Measurements from ENCODE around the gene RPL35.

Gene RPL35

DNA sequence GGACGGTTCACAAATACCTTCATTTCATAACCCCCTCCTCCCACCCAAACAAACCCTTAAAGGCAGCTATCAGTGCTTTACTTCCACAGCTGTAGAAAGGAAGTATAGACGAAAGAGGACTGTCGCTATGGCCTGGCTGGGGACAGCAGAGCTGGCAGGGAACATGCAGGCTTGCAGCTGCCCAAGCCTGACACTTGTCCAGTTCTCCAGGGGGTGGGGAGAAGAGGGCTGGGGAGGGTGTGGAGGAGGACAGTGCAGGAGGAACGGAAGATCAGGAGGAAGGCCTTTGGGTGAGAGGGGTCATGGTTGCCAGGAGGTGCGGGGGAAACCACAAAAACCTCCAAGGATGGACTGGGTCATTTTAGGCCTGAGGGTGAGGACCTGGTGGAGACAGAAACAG lies 26.1 kb upstream of the RPL35 start:
- Histone ChIP-seq H3K36me3 (peaks cover 49% of the 10 kb centered on the region), H3K9ac (peak overlapping the region; percentile 36), H3K4me3 (0 out of 2 replicates have a peak overlapping the region, but pooled peaks have one; percentile 25), H3K4me1 (peaks cover 60% of the 10 kb centered on the region), H3K9me3 (no peaks in the 10 kb centered on the region), H3K27ac (peak overlapping the region; percentile 80), H3K27me3 (no peaks in the 10 kb centered on the region), H4K20me1 (no peaks in the 10 kb centered on the region), H3K4me2 (peak overlapping the region; percentile 88)
- no peak for TF ChIP-seq Cebpa-rat (IDR thresholded peaks at IDR 0.05)

- Histone ChIP-seq H3K27me3 (no peaks in the 10 kb centered on the region), H3K4me2 (peak overlapping the region; percentile 88), H3K4me3 (0 out of 2 replicates have a peak overlapping the region, but pooled peaks have one; percentile 25), H4K20me1 (no peaks in the 10 kb centered on the region), H3K9me3 (no peaks in the 10 kb centered on the region), H3K4me1 (peaks cover 69% of the 10 kb centered on the region), H3K36me3 (peaks cover 49% of the 10 kb centered on the region), H3K9ac (peak overlapping the region; percentile 36), H3K27ac (peak overlapping the region; percentile 80)
- peak; percentile 97 for TF ChIP-seq Cebpa-rat (IDR thresholded peaks at IDR 0.05)
These were observed 25.2 kb upstream of the RPL35 start for GRCh38 chr9:124886866-124887492.

DNA sequence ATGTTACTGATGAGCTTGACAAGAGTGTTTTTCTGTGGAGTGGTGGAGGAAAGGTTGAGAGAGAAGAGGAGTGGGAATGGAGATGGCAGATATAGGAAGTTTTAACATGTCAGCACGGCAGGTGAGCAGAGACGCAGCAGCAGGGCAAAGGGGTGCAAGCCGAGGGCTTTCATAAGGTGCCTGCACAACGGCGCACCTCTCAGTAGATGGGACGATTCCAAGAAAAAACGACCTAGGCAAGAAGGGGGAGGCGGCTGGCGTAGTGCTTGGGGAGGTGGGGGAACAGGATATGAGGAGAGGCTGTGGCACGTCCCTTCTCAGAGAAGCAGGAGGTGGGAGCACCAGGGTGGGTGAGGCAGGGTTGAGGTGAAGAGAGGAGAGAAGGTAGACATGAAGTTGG lies 24.7 kb upstream of the RPL35 start:
- peak overlapping the region; percentile 36 for H3K9ac ChIP-seq
- peak overlapping the region; percentile 80 for H3K27ac ChIP-seq
- no peaks in the 10 kb centered on the region for H4K20me1 ChIP-seq
- 0 out of 2 replicates have a peak overlapping the region, but pooled peaks have one; percentile 1 for H3K4me3 ChIP-seq
- no peak for TF ChIP-seq Cebpa-rat (IDR thresholded peaks at IDR 0.05)
- H3K4me1 ChIP-seq, result peaks cover 74% of the 10 kb centered on the region
- no peaks in the 10 kb centered on the region for H3K9me3 ChIP-seq
- no peaks in the 10 kb centered on the region for H3K27me3 ChIP-seq
- peak overlapping the region; percentile 88 for H3K4me2 ChIP-seq
- peaks cover 50% of the 10 kb centered on the region for H3K36me3 ChIP-seq

DNA sequence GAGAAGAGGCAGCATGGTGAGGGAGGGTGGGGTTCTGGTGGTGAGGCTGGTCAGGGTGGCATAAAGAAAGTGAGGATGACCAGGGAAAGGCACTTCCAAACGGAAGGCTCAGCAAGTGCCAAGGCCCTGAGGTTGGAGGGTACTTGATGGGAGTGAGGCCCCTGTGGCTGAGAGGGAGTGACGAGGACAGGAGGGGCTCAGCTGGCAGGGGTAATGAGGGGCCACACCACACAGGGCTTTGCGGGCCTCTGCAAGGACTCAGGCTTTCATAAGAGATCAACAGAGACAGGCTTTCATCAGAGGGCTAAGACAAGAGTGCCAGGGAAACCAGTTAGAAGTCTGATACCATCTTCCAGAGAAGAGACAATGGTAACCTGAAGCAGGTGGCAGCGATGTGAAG lies 23.8 kb upstream of the RPL35 start:
- Histone ChIP-seq H3K9ac (no peak overlapping the region), H3K9me3 (no peaks in the 10 kb centered on the region), H3K27me3 (no peaks in the 10 kb centered on the region), H3K4me2 (no peak overlapping the region), H3K4me1 (peaks cover 83% of the 10 kb centered on the region), H3K4me3 (no peak overlapping the region), H3K36me3 (peaks cover 48% of the 10 kb centered on the region), H3K27ac (peak overlapping the region; percentile 80; the same call in 1 of the 2 replicates), H4K20me1 (no peaks in the 10 kb centered on the region)
- no peak for TF ChIP-seq Cebpa-rat (IDR thresholded peaks at IDR 0.05)

GRCh38 chr9:124884376-124884775 lies 22.6 kb upstream of the RPL35 start:
- H3K36me3 ChIP-seq, result peaks cover 44% of the 10 kb centered on the region
- H3K27me3 ChIP-seq, result no peaks in the 10 kb centered on the region
- peaks cover 93% of the 10 kb centered on the region for H3K4me1 ChIP-seq
- H3K4me3 ChIP-seq, result no peak overlapping the region
- H3K4me2 ChIP-seq, result peak overlapping the region; percentile 7
- H3K9ac ChIP-seq, result no peak overlapping the region
- TF ChIP-seq Cebpa-rat (IDR thresholded peaks at IDR 0.05), result no peak
- no peaks in the 10 kb centered on the region for H3K9me3 ChIP-seq
- H3K27ac ChIP-seq, result no peak overlapping the region
- no peaks in the 10 kb centered on the region for H4K20me1 ChIP-seq

DNA sequence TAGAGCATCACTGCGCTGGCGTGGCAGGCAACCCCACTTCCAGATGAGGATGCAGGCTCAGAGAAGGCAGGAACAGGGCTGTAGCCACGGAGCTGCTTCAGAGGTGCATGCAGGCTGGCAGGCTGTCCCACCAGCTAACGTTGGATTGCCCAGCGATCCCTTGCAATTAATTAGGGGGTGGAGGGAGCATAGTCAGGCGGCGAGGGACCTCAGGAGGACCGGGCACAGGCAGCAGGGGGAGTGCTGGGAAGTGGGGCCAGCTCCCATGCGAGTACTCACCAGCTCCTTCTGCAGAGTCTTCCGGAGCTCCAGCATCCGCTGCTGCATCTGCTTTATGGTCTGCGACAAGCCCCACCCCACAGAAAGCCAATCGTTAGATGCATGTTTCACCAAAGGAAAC lies 20.5 kb upstream of the RPL35 start:
- Histone ChIP-seq H3K4me2 (peak overlapping the region; percentile 76), H3K4me1 (peaks cover 72% of the 10 kb centered on the region), H3K36me3 (peaks cover 49% of the 10 kb centered on the region), H4K20me1 (peaks cover 17% of the 10 kb centered on the region), H3K27ac (peak overlapping the region; percentile 56), H3K9me3 (no peaks in the 10 kb centered on the region), H3K9ac (peak overlapping the region; percentile 3; the same call in 1 of the 2 replicates), H3K27me3 (no peaks in the 10 kb centered on the region), H3K4me3 (peak overlapping the region; percentile 2; the same call in 1 of the 2 replicates)
- no peak for TF ChIP-seq Cebpa-rat (IDR thresholded peaks at IDR 0.05)

DNA sequence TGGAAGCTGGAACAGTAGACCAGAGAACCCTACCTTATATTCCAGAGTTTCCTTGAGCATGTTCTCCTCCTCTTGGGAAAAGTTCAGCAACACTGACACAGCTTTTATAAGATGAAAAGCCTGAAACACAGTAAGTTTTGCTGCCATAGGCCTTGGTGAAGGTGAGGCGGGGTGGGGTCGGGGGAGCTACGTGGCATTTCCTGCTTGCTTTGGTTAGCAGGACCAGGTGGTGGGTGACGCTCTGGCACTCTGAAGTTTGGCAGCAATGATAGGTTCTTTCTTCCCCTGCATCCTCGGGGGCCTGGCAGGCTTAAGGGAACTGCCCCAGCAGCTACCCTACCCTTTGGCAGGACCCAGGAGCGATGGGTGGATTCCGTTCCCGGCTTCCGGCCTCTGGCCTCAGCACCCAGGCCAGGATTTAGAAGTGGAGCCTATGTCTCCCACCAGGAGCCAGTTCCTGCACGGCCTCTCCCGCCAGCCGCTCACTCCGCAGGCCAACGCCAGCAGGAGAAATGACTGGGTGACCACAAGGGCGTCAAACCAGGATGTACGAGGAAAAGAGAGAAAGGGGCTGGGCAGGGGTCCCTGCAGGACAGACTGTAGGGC lies 19.5 kb upstream of the RPL35 start:
- peaks cover 62% of the 10 kb centered on the region for H3K4me1 ChIP-seq
- no peaks in the 10 kb centered on the region for H3K27me3 ChIP-seq
- no peak overlapping the region for H3K4me3 ChIP-seq
- H3K9me3 ChIP-seq, result no peaks in the 10 kb centered on the region
- H3K4me2 ChIP-seq, result peak overlapping the region; percentile 76
- peak overlapping the region; percentile 18; the same call in 1 of the 2 replicates for H3K9ac ChIP-seq
- peaks cover 57% of the 10 kb centered on the region for H3K36me3 ChIP-seq
- peaks cover 27% of the 10 kb centered on the region for H4K20me1 ChIP-seq
- no peak for TF ChIP-seq Cebpa-rat (IDR thresholded peaks at IDR 0.05)
- peak overlapping the region; percentile 8; the same call in 1 of the 2 replicates for H3K27ac ChIP-seq

GRCh38 chr9:124880501-124880900 lies 18.7 kb upstream of the RPL35 start:
- peaks cover 57% of the 10 kb centered on the region for H3K36me3 ChIP-seq
- peaks cover 54% of the 10 kb centered on the region for H3K4me1 ChIP-seq
- peaks cover 35% of the 10 kb centered on the region for H4K20me1 ChIP-seq
- no peaks in the 10 kb centered on the region for H3K27me3 ChIP-seq
- 0 out of 2 replicates have a peak overlapping the region, but pooled peaks have one; percentile 18 for H3K9ac ChIP-seq
- 0 out of 2 replicates have a peak overlapping the region, but pooled peaks have one; percentile 4 for H3K27ac ChIP-seq
- H3K4me3 ChIP-seq, result no peak overlapping the region
- H3K9me3 ChIP-seq, result no peaks in the 10 kb centered on the region
- TF ChIP-seq Cebpa-rat (IDR thresholded peaks at IDR 0.05), result no peak
- peak overlapping the region; percentile 76 for H3K4me2 ChIP-seq

- H3K36me3 ChIP-seq, result peaks cover 68% of the 10 kb centered on the region
These were observed 17.5 kb upstream of the RPL35 start for GRCh38 chr9:124879226-124879625.

DNA sequence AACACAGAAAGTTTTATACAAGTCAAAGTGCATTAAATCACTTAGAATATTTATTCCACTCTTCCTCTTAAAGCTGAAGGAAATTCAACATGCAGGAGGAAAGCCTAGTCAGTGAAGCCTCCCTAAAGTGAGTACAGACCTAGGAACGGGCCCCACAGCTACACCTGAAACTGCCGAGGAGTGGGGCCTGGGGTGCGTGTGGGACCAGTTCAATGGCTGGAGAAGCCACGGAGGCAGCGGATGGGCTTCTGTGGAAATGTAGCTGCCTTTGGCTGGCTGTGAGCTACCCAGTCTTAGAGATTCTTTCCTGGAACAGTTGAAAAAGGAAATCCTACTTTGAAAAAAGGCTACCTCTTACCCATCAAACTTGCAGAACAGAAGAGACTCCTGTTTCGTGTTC lies 16.8 kb upstream of the RPL35 start:
- Histone ChIP-seq H3K9me3 (no peaks in the 10 kb centered on the region), H3K4me2 (no peak overlapping the region), H3K27ac (no peak overlapping the region), H3K4me3 (no peak overlapping the region), H3K36me3 (peaks cover 75% of the 10 kb centered on the region), H3K27me3 (no peaks in the 10 kb centered on the region), H3K9ac (no peak overlapping the region), H4K20me1 (peaks cover 55% of the 10 kb centered on the region), H3K4me1 (peaks cover 48% of the 10 kb centered on the region)
- no peak for TF ChIP-seq Cebpa-rat (IDR thresholded peaks at IDR 0.05)

More at GRCh38 chr9:124879226-124879625, 17.5 kb upstream of the RPL35 start:
- no peak overlapping the region for H3K4me3 ChIP-seq
- no peak for TF ChIP-seq Cebpa-rat (IDR thresholded peaks at IDR 0.05)
- H3K4me1 ChIP-seq, result peaks cover 48% of the 10 kb centered on the region
- H3K27ac ChIP-seq, result no peak overlapping the region
- H3K27me3 ChIP-seq, result no peaks in the 10 kb centered on the region
- H3K9me3 ChIP-seq, result no peaks in the 10 kb centered on the region
- H3K4me2 ChIP-seq, result no peak overlapping the region
- H4K20me1 ChIP-seq, result peaks cover 48% of the 10 kb centered on the region
- no peak overlapping the region for H3K9ac ChIP-seq
